ENCODE measurements around the gene ACAA2.

- TF ChIP-seq, protein P1, sequence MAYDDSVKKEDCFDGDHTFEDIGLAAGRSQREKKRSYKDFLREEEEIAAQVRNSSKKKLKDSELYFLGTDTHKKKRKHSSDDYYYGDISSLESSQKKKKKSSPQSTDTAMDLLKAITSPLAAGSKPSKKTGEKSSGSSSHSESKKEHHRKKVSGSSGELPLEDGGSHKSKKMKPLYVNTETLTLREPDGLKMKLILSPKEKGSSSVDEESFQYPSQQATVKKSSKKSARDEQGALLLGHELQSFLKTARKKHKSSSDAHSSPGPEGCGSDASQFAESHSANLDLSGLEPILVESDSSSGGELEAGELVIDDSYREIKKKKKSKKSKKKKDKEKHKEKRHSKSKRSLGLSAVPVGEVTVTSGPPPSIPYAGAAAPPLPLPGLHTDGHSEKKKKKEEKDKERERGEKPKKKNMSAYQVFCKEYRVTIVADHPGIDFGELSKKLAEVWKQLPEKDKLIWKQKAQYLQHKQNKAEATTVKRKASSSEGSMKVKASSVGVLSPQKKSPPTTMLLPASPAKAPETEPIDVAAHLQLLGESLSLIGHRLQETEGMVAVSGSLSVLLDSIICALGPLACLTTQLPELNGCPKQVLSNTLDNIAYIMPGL (CRISPR knock-in tag; IDR thresholded peaks at IDR 0.05; ENCODE audit: borderline replicate concordance), result no peak
- no peak for TF ChIP-seq CTCF (IDR thresholded peaks at IDR 0.05)
- TF ChIP-seq MYC (IDR thresholded peaks at IDR 0.05; ENCODE audit: borderline replicate concordance, low read length), result no peak
- no peak for TF ChIP-seq EP300 (IDR thresholded peaks at IDR 0.05)
These were observed 78.5 kb downstream of the ACAA2 start for GRCh38 chr18:49734836-49735235.

Measured in A549 (cell line).